ENCODE measurements around the gene SHTN1. TPM values are rescaled to one million over a fixed set of nuclear protein-coding genes. Genes with fewer than 3 reads are reported as not detected.

The SHTN1 gene
- total and polyA plus RNA-seq, 2 donors (not counting 1 experiment from before 2014, with no cell fraction given), result 0.06 to 0.34 TPM

- H3K4me1 Mint-ChIP-seq, result peaks cover 37% of the 10 kb centered on the region
- TF ChIP-seq EZH2 (IDR thresholded peaks at IDR 0.05; ENCODE audit: borderline replicate concordance, insufficient read depth, low read depth, low read length, poor library complexity, severe bottlenecking), result no peak
- no peak for TF ChIP-seq CTCF (IDR thresholded peaks at IDR 0.05)
- Histone ChIP-seq H3K4me1 (ENCODE audit: control insufficient read depth in 2 of 2, insufficient read depth in 2 of 2, low read length in 2 of 2) (peaks cover 11 to 35% of the 10 kb centered on the region in 2 donors), H3K79me2 (ENCODE audit: control insufficient read depth, insufficient read depth, low read length) (no peaks in the 10 kb centered on the region), H3K4me3 (ENCODE audit: control extremely low read depth in 1 of 5, extremely low read depth in 1 of 5, insufficient read depth in 1 of 5, low read depth in 2 of 5, low read length in 4 of 5) (peak overlapping the region in 4 of 5 experiments; percentile 38 to 82 (median 61)), H3K9ac (ENCODE audit: low read length) (peak overlapping the region; percentile 82), H4K20me1 (ENCODE audit: control insufficient read depth, insufficient read depth, low read length, poor library complexity, severe bottlenecking) (no peaks in the 10 kb centered on the region), H3K9me3 (ENCODE audit: control extremely low read depth in 1 of 3, control insufficient read depth in 2 of 3, insufficient read depth in 1 of 3, low read length in 2 of 3) (peaks cover 0 to 4% (median 0%) of the 10 kb centered on the region in 3 donors), H3K27me3 (replicated peaks in 1 of 4; ENCODE audit: control extremely low read depth in 1 of 4, control insufficient read depth in 3 of 4, insufficient read depth in 4 of 4, low read length in 3 of 4) (peaks cover 0 to 28% (median 4%) of the 10 kb centered on the region in 4 experiments), H3K27ac (ENCODE audit: low read length in 2 of 2) (peak overlapping the region; percentile 75 to 77), H3K4me2 (replicated peaks; ENCODE audit: low read depth, low read length, poor library complexity, severe bottlenecking) (peak overlapping the region; percentile 72), H3K36me3 (replicated peaks in 1 of 2; ENCODE audit: control extremely low read depth in 1 of 2, control insufficient read depth in 1 of 2, extremely low read depth in 1 of 2, insufficient read depth in 2 of 2, low read length in 1 of 2) (no peaks in the 10 kb centered on the region), H2AFZ (ENCODE audit: insufficient read depth, low read depth, low read length, poor library complexity, severe bottlenecking) (peak overlapping the region; percentile 48)
- 1% methylated on average over 23 of the region's 23 CpGs for WGBS (ENCODE audit: insufficient coverage)
- peak overlapping the region; percentile 86 for H3K4me3 Mint-ChIP-seq
- H3K9me3 Mint-ChIP-seq (ENCODE audit: insufficient read depth), result no peaks in the 10 kb centered on the region
- ATAC-seq (ENCODE audit: low read depth) (peak; percentile 21), DNase-seq (peak; percentile 50)
- intact Hi-C loops (cut with micrococcal nuclease), result loop anchor here (1.0 to 10.0 kb wide), 4 partner anchors 11 to 1496 kb away; partner anchors contain the start of genes FAM204A and PDZD8
- H3K27ac Mint-ChIP-seq, result peak overlapping the region; percentile 93
- POLR2A ChIA-PET, result no interaction called here
- CTCF ChIA-PET, result interaction anchor here (1.4 kb wide), 1 partner anchor 52 kb away, joined by 4 read pairs; no protein-coding TSS in a partner anchor
- peaks cover 13% of the 10 kb centered on the region for H3K27me3 Mint-ChIP-seq
These were observed 156.1 kb downstream of the SHTN1 start for GRCh38 chr10:116848944-116849247.

Measured in B cell (primary cell).